Muscle of leg (tissue), 11 donors: ENCODE measurements around the gene MYO15A. TPM values are rescaled to one million over a fixed set of nuclear protein-coding genes. Genes with fewer than 3 reads are reported as not detected.

Experiments used
- DNase-seq: peaks from one replicate; pipeline ENCODE4 v3.0.0; 2013
- H3K27ac ChIP-seq: one replicate; pipeline ENCODE4 v1.5.1; 2013; ENCODE audit warnings: mild to moderate bottlenecking, low read length, control low read depth
- H3K27me3 ChIP-seq: one replicate; pipeline ENCODE4 v1.6.1; 2013; ENCODE audit warnings: low read length; ENCODE audit not compliant: control insufficient read depth, insufficient read depth
- H3K36me3 ChIP-seq: one replicate; pipeline ENCODE4 v1.6.1; 2013; ENCODE audit warnings: low read length; ENCODE audit not compliant: control insufficient read depth, insufficient read depth
- H3K4me1 ChIP-seq: one replicate; pipeline ENCODE4 v1.6.1; 2013; ENCODE audit warnings: low read length; ENCODE audit not compliant: control insufficient read depth, insufficient read depth
- H3K4me3 ChIP-seq: one replicate; pipeline ENCODE4 v1.5.1; 2013; ENCODE audit warnings: low read length, control low read depth
- H3K9me3 ChIP-seq: replicated peaks from 2 replicates; pipeline ENCODE4 v1.6.1; 2013; ENCODE audit warnings: low read depth, low read length; ENCODE audit not compliant: control insufficient read depth
- WGBS: methylation state at CpG from one replicate; pipeline ENCODE4 v1.1.5; 2013; ENCODE audit warnings: missing lambda C conversion rate; ENCODE audit not compliant: insufficient coverage; 5-methylcytosine and 5-hydroxymethylcytosine counted together
- polyA plus RNA-seq, 8 donors: library from polyadenylated mRNA; unstranded; fragments of 120-200 nt; gene quantifications; one replicate each; pipeline versions ENCODE4 v1.2.1 to v1.2.3, GENCODE V29; 2013; ENCODE audit warnings: inconsistent platforms in 1 of 8, low replicate concordance in 1 of 8; ENCODE audit not compliant: insufficient read length in 8 of 8, insufficient read depth in 1 of 8
- total RNA-seq: library from RNA; stranded (reverse); fragments of 120-200 nt; gene quantifications from one replicate; pipeline ENCODE4 v1.2.4, GENCODE V29; 2013

Gene MYO15A
- total and polyA plus RNA-seq, 9 donors = 0.58 to 1.8 (median 1.2) TPM

DNA sequence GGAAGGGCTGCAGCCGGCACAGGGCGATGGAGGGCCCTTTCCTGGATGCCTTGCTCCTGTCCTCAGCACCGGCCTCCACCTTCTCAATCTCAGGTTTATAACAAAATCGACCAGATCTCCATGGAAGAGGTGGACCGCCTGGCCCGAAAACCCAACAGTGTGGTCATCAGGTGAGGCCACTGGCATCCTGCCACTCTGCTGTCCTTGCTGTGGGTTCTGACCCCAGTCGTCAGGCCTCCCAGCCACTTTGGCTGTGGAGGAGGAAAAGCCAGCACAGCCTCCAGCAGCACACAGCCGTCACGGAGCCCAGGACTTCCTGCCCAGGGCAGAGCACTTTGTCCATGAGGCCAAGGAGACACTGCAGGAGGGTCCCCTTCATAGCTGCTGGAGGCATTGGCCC is 6.7 kb upstream of the MYO15A start:
- no peak overlapping the region for H3K27ac ChIP-seq
- H3K36me3 ChIP-seq = peaks cover 87% of the 10 kb centered on the region
- no peak for DNase-seq
- no peaks in the 10 kb centered on the region for H3K9me3 ChIP-seq
- H3K27me3 ChIP-seq = no peaks in the 10 kb centered on the region
- H3K4me3 ChIP-seq = no peak overlapping the region
- H3K4me1 ChIP-seq = no peaks in the 10 kb centered on the region
- WGBS = 89% methylated on average over 9 of the region's 9 CpGs

DNA sequence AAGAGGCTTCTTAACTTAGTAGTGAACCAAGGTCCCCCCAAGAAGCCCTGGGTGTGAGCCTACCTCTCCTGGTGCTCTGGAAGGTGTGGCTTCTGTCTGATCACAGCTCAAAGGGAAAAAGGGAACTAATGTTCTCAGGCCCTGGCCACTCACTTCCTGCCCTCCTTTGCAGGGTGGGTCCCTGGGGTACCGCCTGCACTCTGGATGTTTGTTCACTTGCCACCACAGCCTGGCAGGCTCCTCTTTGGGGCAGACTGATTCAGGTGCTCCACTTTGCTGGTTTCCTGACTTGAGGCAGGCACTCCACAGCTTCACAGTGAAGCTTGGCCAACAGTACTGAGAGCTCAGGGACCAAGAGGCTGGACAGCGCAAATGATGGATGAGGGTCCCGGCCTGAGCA is 5.9 kb upstream of the MYO15A start:
- H3K9me3 ChIP-seq = no peaks in the 10 kb centered on the region
- no peak overlapping the region for H3K27ac ChIP-seq
- H3K4me1 ChIP-seq = no peaks in the 10 kb centered on the region
- no peak for DNase-seq
- 76% methylated on average over 3 of the region's 3 CpGs for WGBS
- H3K4me3 ChIP-seq = no peak overlapping the region
- H3K27me3 ChIP-seq = no peaks in the 10 kb centered on the region
- H3K36me3 ChIP-seq = peaks cover 89% of the 10 kb centered on the region

DNA sequence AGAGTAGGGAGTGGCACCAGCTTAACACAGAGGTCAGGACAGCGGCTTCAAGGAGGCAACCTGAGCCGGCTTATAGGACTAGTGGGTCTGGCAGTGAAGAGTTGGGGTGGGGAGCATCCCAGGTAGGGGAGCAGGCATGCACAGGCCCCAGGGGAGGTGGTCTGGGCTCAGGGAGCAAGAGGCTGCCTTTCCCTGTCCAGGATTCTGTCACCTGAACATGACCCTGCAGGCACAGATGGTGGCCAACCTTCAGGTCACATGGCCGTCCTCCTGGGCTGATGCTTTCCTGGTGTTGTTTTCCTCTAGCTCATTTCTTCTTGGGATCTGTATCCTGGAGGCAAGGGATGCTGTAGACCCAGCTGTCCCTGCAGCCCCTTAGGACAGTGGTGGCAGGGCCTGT is 3.5 kb upstream of the MYO15A start:
- H3K36me3 ChIP-seq = peaks cover 69% of the 10 kb centered on the region
- 64% methylated on average over 3 of the region's 3 CpGs for WGBS

DNA sequence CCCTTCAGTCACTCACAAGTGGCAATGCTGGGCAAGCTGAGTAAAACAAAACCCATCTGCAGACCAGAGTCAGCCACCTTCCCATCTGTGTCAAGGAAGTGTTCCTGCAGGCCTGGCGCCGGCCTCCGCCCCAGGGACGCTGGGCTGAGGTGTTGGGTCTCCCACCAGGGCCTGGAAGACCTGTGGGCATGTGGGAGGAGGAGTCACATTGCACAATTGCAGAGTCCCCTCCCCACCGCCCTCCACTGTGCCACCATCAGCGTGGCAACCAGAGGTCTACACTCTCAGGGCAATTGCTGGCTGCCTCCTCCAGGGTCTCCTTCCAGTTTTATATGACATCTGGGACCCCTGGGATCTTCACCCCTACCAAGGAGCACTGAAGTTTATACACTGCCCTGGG is 3.0 kb upstream of the MYO15A start:
- no peak overlapping the region for H3K4me3 ChIP-seq
- no peak overlapping the region for H3K27ac ChIP-seq
- peaks cover 64% of the 10 kb centered on the region for H3K36me3 ChIP-seq
- H3K4me1 ChIP-seq = no peaks in the 10 kb centered on the region
- DNase-seq = no peak
- H3K27me3 ChIP-seq = no peaks in the 10 kb centered on the region
- H3K9me3 ChIP-seq = no peaks in the 10 kb centered on the region
- WGBS = 92% methylated on average over 2 of the region's 6 CpGs

More for the DNA sequence above, 3.5 kb upstream of the MYO15A start:
- no peak overlapping the region for H3K27ac ChIP-seq
- no peaks in the 10 kb centered on the region for H3K27me3 ChIP-seq
- DNase-seq = no peak
- no peak overlapping the region for H3K4me3 ChIP-seq
- H3K9me3 ChIP-seq = no peaks in the 10 kb centered on the region
- H3K4me1 ChIP-seq = no peaks in the 10 kb centered on the region

DNA sequence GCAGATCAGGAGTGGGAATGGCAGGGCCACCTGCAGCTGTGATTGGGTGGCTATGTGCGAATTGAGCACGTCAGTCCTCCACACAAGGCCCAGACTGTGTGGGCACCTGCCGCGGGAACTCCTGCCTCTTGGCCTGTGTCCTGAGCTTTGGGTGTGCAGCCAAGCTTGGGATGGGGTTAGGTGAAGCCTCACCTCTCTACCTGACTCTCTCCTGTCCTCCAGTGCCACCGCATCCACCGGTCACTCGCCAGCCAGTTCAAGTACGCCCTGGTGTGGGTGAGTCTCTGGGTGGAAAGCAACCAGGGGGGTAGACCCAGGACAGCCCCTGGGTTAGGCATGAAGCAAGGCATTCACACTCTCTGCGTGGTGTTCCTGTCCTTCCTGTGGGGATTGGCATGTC is 2.3 kb upstream of the MYO15A start:
- H3K4me3 ChIP-seq = no peak overlapping the region
- H3K27me3 ChIP-seq = no peaks in the 10 kb centered on the region
- WGBS = 69% methylated on average over 4 of the region's 9 CpGs

DNA sequence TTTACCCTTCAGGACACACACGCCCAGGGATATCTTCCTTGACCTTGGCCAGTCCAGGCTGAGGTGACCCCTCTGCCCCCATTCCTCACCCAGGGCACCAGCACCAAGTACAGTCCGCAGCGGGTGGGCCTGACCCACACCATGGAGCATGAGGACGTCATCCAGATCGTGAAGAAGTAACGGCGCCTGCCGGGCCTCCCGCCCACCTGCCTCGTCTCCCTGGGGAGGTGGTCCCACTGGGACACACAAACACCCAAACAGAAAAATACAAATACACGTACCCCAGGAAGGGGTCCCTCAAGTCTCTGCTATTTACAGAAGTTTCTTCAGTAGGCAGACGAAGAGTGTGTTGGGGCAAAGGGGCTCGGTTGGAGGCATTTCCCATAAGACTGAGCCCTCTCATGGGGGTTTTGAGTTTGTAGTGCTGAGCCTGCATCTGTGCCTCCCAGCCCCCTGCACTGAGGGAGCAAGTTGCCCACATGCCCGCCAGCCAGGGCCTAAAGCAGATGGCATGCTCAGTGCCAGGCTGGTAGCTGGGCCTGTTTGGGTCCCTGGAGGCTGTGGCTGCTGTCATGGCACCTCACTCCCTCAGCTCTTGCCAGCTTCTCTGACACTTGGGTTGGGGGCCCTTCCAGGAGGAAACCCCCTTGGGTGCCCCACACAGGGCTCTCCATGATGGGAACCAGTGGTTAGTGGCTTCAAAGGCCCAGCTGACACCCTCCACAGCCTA is 1.3 kb upstream of the MYO15A start:
- H3K27me3 ChIP-seq = no peaks in the 10 kb centered on the region
- peaks cover 49% of the 10 kb centered on the region for H3K36me3 ChIP-seq
- 88% methylated on average over 5 of the region's 14 CpGs for whole genome bisulfite sequencing
- no peak overlapping the region for H3K4me3 ChIP-seq
- H3K9me3 ChIP-seq = no peaks in the 10 kb centered on the region
- no peak for DNase-seq
- peaks cover 4% of the 10 kb centered on the region for H3K4me1 ChIP-seq
- H3K27ac ChIP-seq = no peak overlapping the region

More for the DNA sequence above, 2.3 kb upstream of the MYO15A start:
- no peak overlapping the region for H3K27ac ChIP-seq
- H3K9me3 ChIP-seq = no peaks in the 10 kb centered on the region
- DNase-seq = no peak
- H3K36me3 ChIP-seq = peaks cover 58% of the 10 kb centered on the region
- H3K4me1 ChIP-seq = no peaks in the 10 kb centered on the region

DNA sequence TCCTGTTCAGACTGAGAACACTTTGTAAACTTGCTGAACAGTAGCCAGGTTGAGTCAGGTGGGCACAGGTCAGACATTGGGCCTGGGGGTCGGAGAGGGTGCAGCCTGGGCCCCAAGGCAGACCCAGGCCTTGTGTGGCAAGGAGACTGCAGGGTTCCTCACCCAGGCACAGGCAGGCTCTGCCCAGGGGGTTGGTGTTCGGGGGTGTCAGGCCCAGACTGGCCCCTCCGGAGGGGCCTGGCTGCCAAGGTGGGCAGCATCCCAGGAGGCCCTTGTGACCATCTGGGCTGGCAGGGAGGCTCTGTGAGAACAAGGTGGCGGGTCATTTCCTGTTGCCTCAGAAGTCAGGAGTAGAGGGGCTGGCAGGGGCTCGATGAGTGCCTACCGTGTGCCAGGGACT is 585 bp upstream of the MYO15A start:
- Histone ChIP-seq H3K27ac (no peak overlapping the region), H3K9me3 (no peaks in the 10 kb centered on the region), H3K4me1 (peaks cover 4% of the 10 kb centered on the region), H3K27me3 (no peaks in the 10 kb centered on the region), H3K4me3 (no peak overlapping the region), H3K36me3 (peaks cover 49% of the 10 kb centered on the region)
- DNase-seq = no peak
- WGBS = 71% methylated on average over 6 of the region's 6 CpGs

DNA sequence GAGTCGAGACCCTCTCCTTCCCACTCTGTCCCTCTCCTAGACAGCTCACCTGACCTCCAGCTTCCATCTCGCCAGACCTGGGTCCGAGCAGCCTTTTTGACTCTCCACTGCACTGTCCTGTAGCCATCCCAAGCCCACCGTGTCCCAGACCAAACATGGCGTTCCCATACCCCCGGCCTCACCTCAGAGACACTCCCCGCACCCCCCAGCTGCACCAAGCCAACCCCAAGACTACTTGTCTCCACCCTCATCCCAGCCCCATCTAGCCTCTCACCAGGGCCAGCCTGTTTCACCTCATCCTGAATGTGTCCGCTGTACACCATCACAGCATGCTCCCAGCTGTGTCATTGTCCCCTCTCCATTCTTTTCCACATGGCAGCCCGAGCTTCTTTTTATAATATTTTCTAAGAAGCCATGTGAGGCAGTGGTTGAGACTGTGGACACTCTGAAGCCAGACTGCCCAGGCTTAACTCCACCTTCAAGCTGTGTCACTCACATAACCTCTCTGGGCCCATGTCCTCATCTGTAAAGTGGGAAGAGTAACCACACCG is 1.5 kb downstream of the MYO15A start:
- H3K9me3 ChIP-seq = no peaks in the 10 kb centered on the region
- no peak for DNase-seq
- H3K4me1 ChIP-seq = peaks cover 4% of the 10 kb centered on the region
- peaks cover 30% of the 10 kb centered on the region for H3K36me3 ChIP-seq
- no peaks in the 10 kb centered on the region for H3K27me3 ChIP-seq
- no peak overlapping the region for H3K4me3 ChIP-seq
- no peak overlapping the region for H3K27ac ChIP-seq
- 72% methylated on average over 8 of the region's 10 CpGs for WGBS

DNA sequence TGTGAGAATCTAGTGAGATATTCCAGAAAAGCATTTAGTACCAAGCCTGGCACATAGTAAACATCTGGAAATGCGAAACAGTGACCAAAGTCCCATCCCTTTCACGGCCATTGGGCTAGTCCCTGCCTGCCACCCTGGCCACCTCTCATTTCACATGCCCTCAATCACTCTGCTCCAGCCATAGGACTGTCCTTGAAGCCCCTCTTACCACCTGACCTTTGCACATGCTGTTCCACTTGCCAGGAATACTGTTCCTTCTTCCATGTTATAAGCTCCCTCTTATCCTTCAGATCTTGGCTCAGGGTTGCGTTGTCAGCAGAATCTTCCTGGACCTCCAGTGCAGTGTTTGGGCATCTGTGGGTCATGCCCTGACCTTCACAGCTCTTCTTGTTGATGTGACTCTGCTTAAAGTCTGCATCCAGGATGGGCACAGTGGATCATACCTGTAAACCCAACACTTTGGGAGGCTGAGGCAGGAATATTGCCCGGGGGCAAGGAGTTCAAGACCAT is 2.1 kb downstream of the MYO15A start:
- Histone ChIP-seq H3K27me3 (no peaks in the 10 kb centered on the region), H3K36me3 (peaks cover 24% of the 10 kb centered on the region), H3K27ac (no peak overlapping the region), H3K4me3 (no peak overlapping the region), H3K4me1 (peaks cover 4% of the 10 kb centered on the region), H3K9me3 (no peaks in the 10 kb centered on the region)
- 79% methylated on average over 3 of the region's 4 CpGs for WGBS
- no peak for DNase-seq

DNA sequence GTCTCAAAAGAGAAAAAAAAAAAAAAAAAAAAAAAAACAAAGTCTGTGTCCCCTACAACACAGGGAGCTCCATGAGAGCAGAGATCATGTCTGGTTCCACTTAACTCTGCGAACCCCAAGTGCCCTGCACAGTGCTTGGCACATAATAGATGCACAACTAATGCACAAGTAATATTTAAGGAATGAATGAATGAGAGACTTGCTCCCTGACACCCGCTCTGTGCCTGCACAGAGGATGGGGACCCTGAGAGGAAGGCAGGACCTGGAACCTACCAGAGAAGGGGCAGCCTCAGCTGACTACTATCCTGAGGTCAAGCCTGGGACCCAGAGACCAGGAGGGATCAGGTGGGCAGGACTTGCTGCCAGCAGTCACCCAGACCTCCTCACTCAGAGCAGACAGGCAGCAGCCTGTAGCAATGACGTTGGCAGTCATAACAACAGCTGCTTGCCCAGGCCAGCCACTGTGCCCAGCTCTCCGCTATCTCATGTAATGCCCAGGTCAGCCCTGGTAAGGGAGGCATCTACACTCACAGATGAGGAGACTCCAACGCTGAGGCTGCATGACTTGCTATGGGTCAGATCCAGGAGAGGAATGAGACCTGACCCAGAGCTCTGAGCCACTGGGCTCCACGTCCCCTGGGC is 2.9 kb downstream of the MYO15A start:
- H3K36me3 ChIP-seq = peaks cover 16% of the 10 kb centered on the region
- no peaks in the 10 kb centered on the region for H3K9me3 ChIP-seq
- peaks cover 4% of the 10 kb centered on the region for H3K4me1 ChIP-seq
- DNase-seq = no peak
- H3K27me3 ChIP-seq = no peaks in the 10 kb centered on the region
- no peak overlapping the region for H3K4me3 ChIP-seq
- no peak overlapping the region for H3K27ac ChIP-seq
- 60% methylated on average over 4 of the region's 6 CpGs for WGBS
